C4-2B (cell line): ENCODE results near the gene AGBL1.

ENCODE experiments used
- CTCF ChIP-seq: fragments of 450-650 bp; conservative IDR thresholded peaks from 2 replicates; pipeline ENCODE4 v1.5.1; 2017; ENCODE audit warnings: mild to moderate bottlenecking
- ZFX ChIP-seq: fragments of 450-650 bp; IDR thresholded peaks from 2 replicates; pipeline ENCODE4 v1.6.1; 2017

- TF ChIP-seq CTCF (no peak; the same call in 1 of the 2 replicates), ZFX (no peak)
These were observed 856.2 kb downstream of the AGBL1 start for GRCh38 chr15:86935841-86936240.
